GM12878 (cell line): Measurements from ENCODE around the gene ARRDC4. TPM values are rescaled to one million over a fixed set of nuclear protein-coding genes. Genes with fewer than 3 reads are reported as not detected.

Experiments
- ATAC-seq: fragments of 200-7000 bp; cut with Tn5 transposase; 3 replicates; pipeline ENCODE4 v1.9.1; 2020; ENCODE audit warnings: mild to moderate bottlenecking, moderate library complexity
- BruUV-seq: library from RNA; stranded (reverse); fragments of 400-500 nt; replicated peaks from 2 replicates; lab custom pipeline; 2021; lab: Mats Ljungman, UMichigan
- CTCF ChIA-PET: fragments of 300-600 bp; sonication (Branson Sonifier 250); formaldehyde crosslinking; extraction: SDS; loops from one replicate; lab custom pipeline; 2021; ENCODE audit warnings: inconsistent platforms; lab: Yijun Ruan, JAX
- POLR2A ChIA-PET: fragments of 350-600 bp; formaldehyde crosslinking; extraction: SDS; loops from one replicate; lab custom pipeline; 2021; ENCODE audit warnings: inconsistent platforms; lab: Charles Lee
- RAD21 ChIA-PET: fragments of 300-600 bp; sonication (Branson Sonifier 250); formaldehyde crosslinking; loops from one replicate; lab custom pipeline; 2023; ENCODE audit warnings: antibody characterized with exemption; ENCODE audit not compliant: unreplicated experiment; lab: Charles Lee
- SMC1A ChIA-PET: fragments of 300-600 bp; sonication (Branson Sonifier 250); formaldehyde crosslinking; loops from one replicate; lab custom pipeline; 2023; ENCODE audit not compliant: unreplicated experiment, uncharacterized antibody; lab: Charles Lee
- DNase-seq: peaks from one replicate; pipeline ENCODE4 v3.0.0-alpha.2; 2011; ENCODE audit warnings: low read depth, low spot score
- FAIRE-seq: peaks from 3 replicates; lab custom pipeline; 2011; peaks lifted over from hg19 to GRCh38; lab: Jason Lieb, UNC
- H2AFZ ChIP-seq: 2 replicates; pipeline ENCODE4 v1.6.0; 2011; ENCODE audit warnings: low read depth, low read length, control low read depth; ENCODE audit not compliant: control insufficient read depth
- H3K27ac ChIP-seq: 2 replicates; pipeline ENCODE4 v1.5.1; 2011; ENCODE audit warnings: control low read depth; ENCODE audit not compliant: control insufficient read depth, insufficient read depth
- H3K27me3 ChIP-seq, 2 experiments: replicated peaks in 1 of 2; 2 replicates each; pipeline versions ENCODE4 v1.6.0 to v1.6.1; 2011; ENCODE audit warnings: low read length in 1 of 2; ENCODE audit not compliant: control insufficient read depth in 2 of 2, insufficient read depth in 2 of 2
- H3K36me3 ChIP-seq, 2 experiments: 2 replicates each; pipeline ENCODE4 v1.5.1; 2011; ENCODE audit warnings: low read length in 1 of 2; ENCODE audit not compliant: control insufficient read depth in 2 of 2, insufficient read depth in 2 of 2
- H3K4me1 ChIP-seq: 2 replicates; pipeline ENCODE4 v1.6.1; 2011; ENCODE audit warnings: mild to moderate bottlenecking, low read length, moderate library complexity, mixed read lengths; ENCODE audit not compliant: control insufficient read depth, insufficient read depth
- H3K4me2 ChIP-seq: 2 replicates; pipeline ENCODE4 v1.6.0; 2011; ENCODE audit warnings: control low read depth; ENCODE audit not compliant: control insufficient read depth, insufficient read depth
- H3K4me3 ChIP-seq: fragments of 200-600 bp; sonication (generic); 2 replicates; pipeline ENCODE4 v1.5.1; 2016
- H3K79me2 ChIP-seq: 2 replicates; pipeline ENCODE4 v1.6.0; 2011; ENCODE audit warnings: low read length; ENCODE audit not compliant: control insufficient read depth, insufficient read depth
- H3K9ac ChIP-seq: 2 replicates; pipeline ENCODE4 v1.8.0; 2011; ENCODE audit warnings: low read length, control low read depth, mixed read lengths; ENCODE audit not compliant: control insufficient read depth, insufficient read depth
- H3K9me3 ChIP-seq: replicated peaks from 3 replicates; pipeline ENCODE4 v1.5.1; 2011; ENCODE audit warnings: mild to moderate bottlenecking, low read length; ENCODE audit not compliant: control insufficient read depth, insufficient read depth
- H4K20me1 ChIP-seq: 2 replicates; pipeline ENCODE4 v1.6.0; 2011; ENCODE audit not compliant: control insufficient read depth, insufficient read depth
- ETV6 ChIP-seq, 2 experiments: fragments of 450-650 bp in 1 of 2; IDR thresholded peaks in 1 of 2; conservative IDR thresholded peaks in 1 of 2; 2 replicates each; pipeline ENCODE4 v1.6.1; 2014; ENCODE audit warnings: antibody characterized with exemption in 1 of 2, borderline replicate concordance in 1 of 2, low read depth in 1 of 2, mild to moderate bottlenecking in 1 of 2, moderate library complexity in 1 of 2
- PAX8 ChIP-seq: fragments of 450-650 bp; IDR thresholded peaks from 2 replicates; pipeline ENCODE4 v1.6.1; 2017; ENCODE audit warnings: mild to moderate bottlenecking, moderate library complexity
- SREBF1 ChIP-seq: IDR thresholded peaks from 2 replicates; pipeline ENCODE4 v1.6.1; 2012; ENCODE audit warnings: mild to moderate bottlenecking, low read length
- ZNF592 ChIP-seq: fragments of 450-650 bp; IDR thresholded peaks from 2 replicates; pipeline ENCODE4 v1.6.1; 2017; ENCODE audit warnings: mild to moderate bottlenecking, moderate library complexity
- WGBS: methylation state at CpG from one replicate; pipeline ENCODE4 v1.1.6; 2016; ENCODE audit warnings: low lambda C conversion rate; ENCODE audit not compliant: insufficient replicate concordance, insufficient coverage; ENCODE audit errors: missing lambda C conversion rate; 5-methylcytosine and 5-hydroxymethylcytosine counted together
- in situ Hi-C: fragments of 300-500 bp; cut with MboI; formaldehyde crosslinking; loops from 9 replicates; pipeline ENCODE4 v1.14.3; 2018; ENCODE audit warnings: mixed read lengths
- intact Hi-C: fragments of 100-400 bp; cut with micrococcal nuclease; formaldehyde crosslinking; loops from one replicate; pipeline ENCODE4 v1.14.2; 2022; ENCODE audit not compliant: unreplicated experiment
- polyA plus RNA-seq, 11 experiments: library from polyadenylated mRNA; depleted of rRNA in 4 of 11; unstranded in 6 of 11; stranded (reverse) in 5 of 11; fragments of >200 nt; fragmentation: Nextera tagmentation in 4 of 11; fragmentation: Illumina TruSeq in 1 of 11; extraction: Ambion mirVana in 4 of 11; extraction: Trizol in 1 of 11; gene quantifications; 1 replicate in 1 of 11; 2 replicates in 10 of 11; pipeline versions ENCODE4 v1.2.1 to v1.2.3, GENCODE V29; 2011 to 2016; ENCODE audit warnings: inconsistent platforms in 2 of 11, missing spikeins in 2 of 11, low read depth in 1 of 11
- total RNA-seq, 4 experiments: library from RNA; depleted of rRNA in 3 of 4; stranded (reverse); fragments of >200 nt in 3 of 4; fragmentation: Illumina TruSeq in 1 of 4; extraction: Trizol in 1 of 4; gene quantifications; 2 replicates each; pipeline versions ENCODE4 v1.2.1 to v1.2.3, GENCODE V29; 2013 to 2021

The ARRDC4 gene
- total and polyA plus RNA-seq, 10 of the 15 experiments (the other 5 are each of a cell fraction or from before 2014, with no cell fraction given), result 0.03 to 0.54 (median 0.07) TPM

DNA sequence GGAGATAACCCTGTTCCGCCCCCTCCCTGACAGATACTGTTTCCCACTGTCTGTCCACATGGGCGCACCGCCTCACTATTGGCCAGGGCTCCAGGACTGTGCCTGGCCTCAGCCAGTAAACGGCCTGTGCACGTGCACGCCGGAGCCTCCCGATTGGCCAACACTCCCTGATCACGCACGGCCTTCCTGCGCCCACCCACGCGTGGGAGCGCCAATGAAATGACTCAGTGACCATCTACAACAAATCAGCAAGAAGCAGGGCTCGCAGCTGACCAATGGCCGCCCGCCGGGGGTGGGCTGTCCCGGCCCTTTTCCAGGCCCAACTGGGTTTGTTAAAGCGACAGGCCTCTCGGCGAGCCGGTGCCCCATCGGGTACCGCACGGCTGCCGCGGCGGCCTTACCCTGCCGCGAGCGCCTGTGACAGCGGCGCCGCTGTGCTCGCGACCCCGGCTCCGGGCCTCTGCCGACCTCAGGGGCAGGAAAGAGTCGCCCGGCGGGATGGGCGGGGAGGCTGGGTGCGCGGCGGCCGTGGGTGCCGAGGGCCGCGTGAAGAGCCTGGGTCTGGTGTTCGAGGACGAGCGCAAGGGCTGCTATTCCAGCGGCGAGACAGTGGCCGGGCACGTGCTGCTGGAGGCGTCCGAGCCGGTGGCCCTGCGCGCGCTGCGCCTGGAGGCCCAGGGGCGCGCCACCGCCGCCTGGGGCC lies at the start of gene ARRDC4 (continued):
- TF ChIP-seq ZNF592, result 0 out of 2 replicates have a peak, but pooled peaks have one; percentile 30

- POLR2A ChIA-PET, result no interaction called here
- BruUV-seq, result no TSS peak
- DNase-seq (no peak), ATAC-seq (no peak), FAIRE-seq (no peak)
- no peak overlapping the region for H3K27ac ChIP-seq
- H3K9ac ChIP-seq, result no peak overlapping the region
- no peaks in the 10 kb centered on the region for H3K4me1 ChIP-seq
- H3K9me3 ChIP-seq, result no peaks in the 10 kb centered on the region
- TF ChIP-seq PAX8 (no peak), SREBF1 (no peak), ETV6 (conservative IDR thresholded peaks at IDR 0.05 in 1 of 2, IDR thresholded peaks at IDR 0.05 in 1 of 2; ENCODE audit: borderline replicate concordance in 1 of 2, low read depth in 1 of 2) (no peak)
- WGBS, result 21% methylated on average over 6 of the region's 6 CpGs
- SMC1A ChIA-PET, result no interaction called here
- intact Hi-C loops, result no loop called here
- in situ Hi-C loops, result no loop called here
- no peaks in the 10 kb centered on the region for H4K20me1 ChIP-seq
- no peak overlapping the region for H3K4me2 ChIP-seq
- CTCF ChIA-PET, result no interaction called here
- no peaks in the 10 kb centered on the region for H3K36me3 ChIP-seq
- no peaks in the 10 kb centered on the region for H3K79me2 ChIP-seq
- no peaks in the 10 kb centered on the region for H3K27me3 ChIP-seq
- H3K4me3 ChIP-seq, result no peak overlapping the region
- RAD21 ChIA-PET, result no interaction called here
- no peak overlapping the region for H2AFZ ChIP-seq
Measured at GRCh38 chr15:97914711-97915110, 45.8 kb upstream of the ARRDC4 start.
